ENCODE measurements around the gene PARP8. TPM values are rescaled to one million over a fixed set of nuclear protein-coding genes. Genes with fewer than 3 reads are reported as not detected.

Gene PARP8
- total and polyA plus RNA-seq, 9 of the 15 experiments (the other 6 are each of a cell fraction or from before 2014, with no cell fraction given): 0.03 to 0.31 TPM; not detected in 7

- no peak for TF ChIP-seq NR0B1 (IDR thresholded peaks at IDR 0.05; ENCODE audit: partially characterized antibody)
- no peak for TF ChIP-seq ZNF444 (CRISPR knock-in tag; IDR thresholded peaks at IDR 0.05)
- TF ChIP-seq RBM15 (IDR thresholded peaks at IDR 0.05; ENCODE audit: insufficient read depth, low read length): no peak
- no peak for TF ChIP-seq HBP1 (CRISPR knock-in tag; IDR thresholded peaks at IDR 0.05)
- TF ChIP-seq HDAC1 (IDR thresholded peaks at IDR 0.05): no peak
- no peak for TF ChIP-seq FUS (optimal IDR thresholded peaks at IDR 0.05; ENCODE audit: low read depth, low read length)
These were observed 18.3 kb downstream of the PARP8 start (continued) for GRCh38 chr5:50684721-50685120.

GRCh38 chr5:50687548-50687947 is 21.1 kb downstream of the PARP8 start:
- no peaks in the 10 kb centered on the region for H3K4me1 ChIP-seq (replicated peaks in 1 of 2; ENCODE audit: control insufficient read depth in 2 of 2, insufficient read depth in 2 of 2, low read length in 2 of 2)
- no peaks in the 10 kb centered on the region for H3K9me1 ChIP-seq (ENCODE audit: control insufficient read depth, insufficient read depth, low read length)
- ATAC-seq (no peak), FAIRE-seq (no peak), DNase-seq (ENCODE audit: extremely low read depth in 1 of 4, low spot score in 3 of 4) (no peak)
- no peak overlapping the region for H3K4me2 ChIP-seq (ENCODE audit: insufficient read depth, low read length)
- POLR2A ChIA-PET: no interaction called here
- no peak overlapping the region for H3K27ac ChIP-seq (ENCODE audit: extremely low read depth, low read depth, low read length)
- H4K20me1 ChIP-seq (replicated peaks; ENCODE audit: control insufficient read depth, insufficient read depth, low read length): no peaks in the 10 kb centered on the region
- H3K4me3 ChIP-seq: no peak overlapping the region
- no peak overlapping the region for H2AFZ ChIP-seq (ENCODE audit: low read depth, low read length)
- H3K27me3 ChIP-seq (ENCODE audit: control insufficient read depth in 2 of 2, insufficient read depth in 2 of 2, low read length in 2 of 2): no peaks in the 10 kb centered on the region
- H3K9ac ChIP-seq (ENCODE audit: insufficient read depth in 1 of 2, low read depth in 2 of 2, low read length in 2 of 2): no peak overlapping the region
- 1% methylated on average over 4 of the region's 4 CpGs for WGBS (ENCODE audit: insufficient coverage, low coverage, missing lambda C conversion rate)
- CTCF ChIA-PET (ENCODE audit: low intra/inter-chr PET ratio): no interaction called here
- H3K9me3 ChIP-seq (replicated peaks; ENCODE audit: control insufficient read depth, insufficient read depth, low read depth, low read length): no peaks in the 10 kb centered on the region
- no TSS peak for BruUV-seq (replicated peaks)
- no peaks in the 10 kb centered on the region for H3K36me3 ChIP-seq (ENCODE audit: control insufficient read depth, insufficient read depth, low read length)
- no peaks in the 10 kb centered on the region for H3K79me2 ChIP-seq (ENCODE audit: control insufficient read depth, insufficient read depth, low read length)
- in situ Hi-C loops (cut with MboI) (no loop called here), intact Hi-C loops (cut with micrococcal nuclease) (no loop called here)
- TF ChIP-seq CHD1 (IDR thresholded peaks at IDR 0.05; ENCODE audit: low read length) (no peak), CEBPG (CRISPR knock-in tag; IDR thresholded peaks at IDR 0.05) (no peak), CEBPG (tag; conservative IDR thresholded peaks at IDR 0.05 in 1 of 2, IDR thresholded peaks at IDR 0.05 in 1 of 2) (no peak), MCM3 (IDR thresholded peaks at IDR 0.05) (no peak), MBD1 (CRISPR knock-in tag; IDR thresholded peaks at IDR 0.05) (no peak), RBM25 (IDR thresholded peaks at IDR 0.05; ENCODE audit: low read depth, low read length, severe bottlenecking) (no peak), CTCFL (IDR thresholded peaks at IDR 0.05; ENCODE audit: borderline replicate concordance, insufficient read depth, low read depth, low read length, poor library complexity, severe bottlenecking) (no peak), ZBTB26 (CRISPR knock-in tag; IDR thresholded peaks at IDR 0.05) (no peak)
